GM18867 (cell line): ENCODE data around the gene ENDOU.

ENCODE experiments used
- ATAC-seq: cut with Tn5 transposase; IDR thresholded peaks from one replicate; pipeline ENCODE4 v1.9.1; 2021; ENCODE audit warnings: mild to moderate bottlenecking, moderate library complexity; ENCODE audit not compliant: unreplicated experiment

The ENDOU gene

GRCh38 chr12:47757840-47758583, 32.7 kb upstream of the ENDOU start:
- ATAC-seq, result no peak

- ATAC-seq, result no peak
Measured at GRCh38 chr12:47757364-47757839, 32.1 kb upstream of the ENDOU start.

GRCh38 chr12:47755655-47756562, 30.6 kb upstream of the ENDOU start:
- peak; percentile 70 for ATAC-seq

- ATAC-seq, result peak; percentile 39
Measured at GRCh38 chr12:47754881-47755280, 29.6 kb upstream of the ENDOU start.

- ATAC-seq, result no peak
Measured at GRCh38 chr12:47754126-47754525, 28.8 kb upstream of the ENDOU start.

GRCh38 chr12:47753021-47754001, 28.0 kb upstream of the ENDOU start:
- no peak for ATAC-seq

- no peak for ATAC-seq
Measured at GRCh38 chr12:47752552-47752951, 27.3 kb upstream of the ENDOU start.

- no peak for ATAC-seq
Measured at GRCh38 chr12:47752121-47752520, 26.8 kb upstream of the ENDOU start.

- ATAC-seq, result no peak
Measured at GRCh38 chr12:47751561-47751960, 26.3 kb upstream of the ENDOU start.

- no peak for ATAC-seq
Measured at GRCh38 chr12:47750916-47751470, 25.7 kb upstream of the ENDOU start.

- ATAC-seq, result no peak
Measured at GRCh38 chr12:47750229-47750798, 25.0 kb upstream of the ENDOU start.

GRCh38 chr12:47748899-47749298, 23.6 kb upstream of the ENDOU start:
- ATAC-seq, result no peak

- ATAC-seq, result no peak
Measured at GRCh38 chr12:47748507-47748828, 23.2 kb upstream of the ENDOU start.

GRCh38 chr12:47747596-47748506, 22.6 kb upstream of the ENDOU start:
- ATAC-seq, result no peak

GRCh38 chr12:47747126-47747525, 21.8 kb upstream of the ENDOU start:
- no peak for ATAC-seq

GRCh38 chr12:47746523-47746922, 21.2 kb upstream of the ENDOU start:
- ATAC-seq, result no peak

- no peak for ATAC-seq
Measured at GRCh38 chr12:47746073-47746472, 20.8 kb upstream of the ENDOU start.

- ATAC-seq, result no peak
Measured at GRCh38 chr12:47745485-47746041, 20.3 kb upstream of the ENDOU start.
